Esophagus muscularis mucosa (tissue), 4 donors: Measurements from ENCODE around the gene FAM81A. TPM values are rescaled to one million over a fixed set of nuclear protein-coding genes. Genes with fewer than 3 reads are reported as not detected.
A peak's percentile ranks its signal among the peaks of the same experiment; 100 is the strongest.
"Not testable (repeated sequence)": the region's sequence is repeated elsewhere in the genome, so short reads cannot be mapped to it uniquely, and the experiment has no call there.

Experiments
- DNase-seq: peaks from one replicate; pipeline ENCODE4 v3.0.0-alpha.2; 2017; ENCODE audit errors: extremely low spot score
- H3K27ac ChIP-seq, 4 donors: fragments of 200-600 bp; sonication (generic); replicated peaks in 1 of 4; 1 replicate in 3 of 4; 2 replicates in 1 of 4; pipeline ENCODE4 v1.5.1; 2016 to 2019; ENCODE audit warnings: mild to moderate bottlenecking in 1 of 4
- H3K27me3 ChIP-seq, 4 donors: fragments of 200-600 bp; sonication (generic); one replicate each; pipeline versions ENCODE4 v1.5.1 to v1.6.0; 2016 to 2019
- H3K36me3 ChIP-seq, 4 donors: fragments of 200-600 bp; sonication (generic); one replicate each; pipeline ENCODE4 v1.5.1; 2016 to 2019
- H3K4me1 ChIP-seq, 4 donors: fragments of 200-600 bp; sonication (generic); one replicate each; pipeline ENCODE4 v1.5.1; 2016 to 2019
- H3K4me3 ChIP-seq, 4 donors: fragments of 200-600 bp; sonication (generic); 1 replicate in 2 of 4; 2 replicates in 2 of 4; pipeline ENCODE4 v1.5.1; 2016 to 2019; ENCODE audit warnings: mild to moderate bottlenecking in 4 of 4, moderate library complexity in 1 of 4
- H3K9me3 ChIP-seq, 4 donors: fragments of 200-600 bp; sonication (generic); 1 replicate in 3 of 4; 2 replicates in 1 of 4; pipeline ENCODE4 v1.5.1; 2016 to 2019
- CTCF ChIP-seq, 3 experiments: fragments of 200-600 bp in 2 of 3; fragments of 450-650 bp in 1 of 3; sonication (generic) in 2 of 3; IDR thresholded peaks; one replicate each; pipeline ENCODE4 v1.5.1; 2017 to 2019; ENCODE audit warnings: antibody characterized with exemption in 3 of 3, mild to moderate bottlenecking in 2 of 3, moderate library complexity in 1 of 3
- EP300 ChIP-seq: sonication (generic); formaldehyde crosslinking; IDR thresholded peaks from one replicate; pipeline ENCODE4 v1.6.1; 2017; ENCODE audit warnings: antibody characterized with exemption
- POLR2A ChIP-seq: fragments of 450-650 bp; IDR thresholded peaks from one replicate; pipeline ENCODE4 v1.6.1; 2017; ENCODE audit warnings: antibody characterized with exemption, moderate library complexity, mild to moderate bottlenecking, low read depth
- POLR2AphosphoS5 ChIP-seq, 2 donors: sonication (generic); formaldehyde crosslinking; IDR thresholded peaks; one replicate each; pipeline ENCODE4 v1.6.1; 2017; ENCODE audit warnings: antibody characterized with exemption in 2 of 2
- WGBS: methylation state at CpG from one replicate; pipeline ENCODE4 v1.1.5; 2018; 5-methylcytosine and 5-hydroxymethylcytosine counted together
- intact Hi-C: fragments of 100-400 bp; cut with DNase I; formaldehyde crosslinking; loops from one replicate; pipeline ENCODE4 v1.15.1; 2023
- total RNA-seq, 4 donors: library from RNA; depleted of rRNA; stranded (reverse); fragments of >200 nt; gene quantifications; one replicate each; pipeline versions ENCODE4 v1.1.0 to v1.2.1, GENCODE V29; 2016

Gene FAM81A
- total RNA-seq, 4 donors from 2014 or later = 0.33 to 1.2 (median 0.84) TPM

- H3K27ac ChIP-seq = no peak overlapping the region
- no peak for DNase-seq
- WGBS = 94% methylated on average over 4 of the region's 4 CpGs
- H3K4me1 ChIP-seq = peaks cover 0 to 5% (median 0%) of the 10 kb centered on the region in 4 donors
- H3K36me3 ChIP-seq = no peaks in the 10 kb centered on the region
- no peaks in the 10 kb centered on the region for H3K27me3 ChIP-seq
- intact Hi-C loops = no loop called here
- H3K4me3 ChIP-seq = no peak overlapping the region
- H3K9me3 ChIP-seq = peaks cover 0 to 2% (median under 1%) of the 10 kb centered on the region in 4 donors
- TF ChIP-seq EP300 (no peak), POLR2A (no peak), CTCF (IDR thresholded peaks at IDR 0.05) (no peak), POLR2AphosphoS5 (IDR thresholded peaks at IDR 0.05) (no peak)
These were observed 46.4 kb downstream of the FAM81A start for GRCh38 chr15:59484399-59484798.

DNA sequence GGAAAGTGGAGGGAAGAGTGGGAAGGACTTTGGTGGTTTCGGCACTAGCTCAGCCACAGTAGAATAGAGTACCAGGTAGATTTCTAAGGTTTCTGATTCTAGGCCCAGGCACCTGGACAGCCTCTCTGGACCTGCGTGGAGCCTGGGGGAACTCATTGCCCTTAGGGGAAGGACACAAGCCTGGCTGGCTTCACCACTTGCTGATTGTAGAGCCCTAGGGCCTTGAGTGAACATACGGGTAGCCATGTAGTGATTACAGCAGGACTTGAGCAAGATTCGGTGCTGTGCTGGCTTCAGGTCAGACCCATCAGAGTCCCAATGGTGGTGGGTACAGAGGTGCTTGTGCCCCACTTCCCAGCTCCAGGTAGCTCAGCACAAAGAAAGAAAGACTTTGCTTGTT is 47.0 kb downstream of the FAM81A start:
- intact Hi-C loops = no loop called here
- Histone ChIP-seq H3K4me1 (peaks cover 0 to 5% (median 0%) of the 10 kb centered on the region in 4 donors), H3K27me3 (no peaks in the 10 kb centered on the region), H3K9me3 (peaks cover 0 to 6% (median 3%) of the 10 kb centered on the region in 4 donors), H3K27ac (no peak overlapping the region), H3K4me3 (no peak overlapping the region), H3K36me3 (no peaks in the 10 kb centered on the region)
- no peak for DNase-seq
- TF ChIP-seq POLR2A = no peak
- TF ChIP-seq POLR2AphosphoS5 (IDR thresholded peaks at IDR 0.05) = no peak
- TF ChIP-seq CTCF (IDR thresholded peaks at IDR 0.05) = no peak
- no peak for TF ChIP-seq EP300
- 90% methylated on average over 3 of the region's 4 CpGs for WGBS

GRCh38 chr15:59489485-59489884 is 51.5 kb downstream of the FAM81A start:
- peaks cover 6 to 15% (median 7%) of the 10 kb centered on the region in 4 donors for H3K4me1 ChIP-seq
- H3K27me3 ChIP-seq, intact Hi-C loops, DNase-seq, H3K27ac ChIP-seq, H3K9me3 ChIP-seq, H3K4me3 ChIP-seq, H3K36me3 ChIP-seq: not testable (repeated sequence)

GRCh38 chr15:59491062-59491461 is 53.1 kb downstream of the FAM81A start:
- DNase-seq = no peak
- Histone ChIP-seq H3K36me3 (no peaks in the 10 kb centered on the region), H3K27ac (no peak overlapping the region), H3K4me3 (no peak overlapping the region), H3K9me3 (peaks cover 0 to 6% (median 3%) of the 10 kb centered on the region in 4 donors), H3K27me3 (no peaks in the 10 kb centered on the region), H3K4me1 (peaks cover 6 to 10% (median 7%) of the 10 kb centered on the region in 4 donors)
- no peak for TF ChIP-seq POLR2AphosphoS5 (IDR thresholded peaks at IDR 0.05)
- no peak for TF ChIP-seq EP300
- no peak for TF ChIP-seq POLR2A
- no peak for TF ChIP-seq CTCF (IDR thresholded peaks at IDR 0.05)
- WGBS = 41% methylated on average over 5 of the region's 5 CpGs
- intact Hi-C loops = loop anchor here (5.0 to 10.0 kb wide), 4 partner anchors 316 to 534 kb away; partner anchors contain the start of gene CCNB2

GRCh38 chr15:59492389-59493377 is 54.7 kb downstream of the FAM81A start:
- H3K4me3 ChIP-seq = no peak overlapping the region
- no peaks in the 10 kb centered on the region for H3K36me3 ChIP-seq
- WGBS = 25% methylated on average over 11 of the region's 11 CpGs
- H3K27me3 ChIP-seq = no peaks in the 10 kb centered on the region
- H3K4me1 ChIP-seq = peaks cover 6 to 10% (median 7%) of the 10 kb centered on the region in 4 donors
- DNase-seq = no peak
- intact Hi-C loops = loop anchor here (2.0 to 10.0 kb wide), 5 partner anchors 246 to 535 kb away; partner anchors contain the start of gene CCNB2
- no peak for TF ChIP-seq POLR2AphosphoS5 (IDR thresholded peaks at IDR 0.05)
- TF ChIP-seq POLR2A = no peak
- TF ChIP-seq CTCF (IDR thresholded peaks at IDR 0.05) = peak; percentile 79 to 86 (median 85)
- H3K27ac ChIP-seq = no peak overlapping the region
- peaks cover 0 to 6% (median 3%) of the 10 kb centered on the region in 4 donors for H3K9me3 ChIP-seq
